SKM-1 treated with dmso at 0.1 percent for 144 hours (cell line): ENCODE data around the gene CHSY3.
"Not testable (repeated sequence)": the region's sequence is repeated elsewhere in the genome, so short reads cannot be mapped to it uniquely, and the experiment has no call there.

Source experiments
- DNase-seq: peaks from one replicate; lab custom pipeline; 2025; ENCODE audit not compliant: unreplicated experiment; lab: John Stamatoyannopoulos, UW

CHSY3 gene

GRCh38 chr5:130155345-130156011 is 251.2 kb downstream of the CHSY3 start:
- no peak for DNase-seq

GRCh38 chr5:130158036-130158435 is 253.8 kb downstream of the CHSY3 start:
- no peak for DNase-seq

GRCh38 chr5:130159968-130160367 is 255.7 kb downstream of the CHSY3 start:
- DNase-seq = no peak

GRCh38 chr5:130164966-130165365 is 260.7 kb downstream of the CHSY3 start:
- DNase-seq = no peak

DNA sequence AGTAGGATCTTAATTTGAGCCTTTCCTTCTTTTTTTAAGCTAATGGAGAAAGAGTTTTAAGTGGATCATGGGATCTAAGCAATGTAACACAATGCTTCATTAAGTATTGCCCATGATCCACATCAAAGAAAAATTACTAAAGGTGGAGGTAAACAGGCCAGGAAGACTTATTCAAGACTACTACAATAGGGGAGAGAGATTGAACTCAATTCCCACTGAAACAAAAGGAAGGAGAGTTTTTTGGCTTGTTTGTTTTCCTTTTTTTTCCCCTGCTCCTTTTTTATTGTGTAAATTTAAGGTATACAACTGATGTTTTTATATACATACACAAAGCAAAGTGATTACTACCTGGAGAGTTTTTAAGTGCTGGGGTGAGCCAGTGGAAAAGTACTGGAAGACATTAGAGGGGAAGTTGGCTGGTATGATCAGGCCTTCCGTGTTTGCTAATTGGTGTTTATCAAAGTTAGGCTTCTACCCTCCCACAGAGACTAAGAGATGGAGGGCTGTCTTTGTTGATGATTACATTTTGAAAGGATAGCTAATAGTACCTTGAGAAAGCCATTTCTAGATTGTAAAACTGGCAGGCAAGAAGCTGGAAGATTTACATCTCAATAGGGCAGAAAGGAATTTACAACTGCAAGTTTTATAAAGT is 262.7 kb downstream of the CHSY3 start:
- DNase-seq = no peak

DNA sequence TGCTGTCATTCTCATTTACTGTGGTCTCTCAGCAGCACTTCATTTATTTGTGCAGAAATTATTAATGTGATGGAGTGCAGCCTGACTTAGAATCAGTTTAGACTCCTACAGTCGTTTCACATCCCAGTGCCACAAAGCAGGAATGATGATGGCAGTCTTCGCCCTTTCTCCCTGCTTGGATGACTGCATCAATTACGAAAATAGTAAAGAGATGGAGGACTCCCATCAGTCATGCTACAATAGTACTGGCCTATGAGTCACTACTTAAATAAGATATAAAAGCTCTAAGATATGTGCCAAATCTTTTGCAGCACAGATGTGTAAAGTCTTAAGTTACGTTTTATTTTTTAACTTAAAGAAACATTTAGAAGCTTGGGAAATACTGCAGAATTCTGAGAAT is 263.9 kb downstream of the CHSY3 start:
- no peak for DNase-seq

DNA sequence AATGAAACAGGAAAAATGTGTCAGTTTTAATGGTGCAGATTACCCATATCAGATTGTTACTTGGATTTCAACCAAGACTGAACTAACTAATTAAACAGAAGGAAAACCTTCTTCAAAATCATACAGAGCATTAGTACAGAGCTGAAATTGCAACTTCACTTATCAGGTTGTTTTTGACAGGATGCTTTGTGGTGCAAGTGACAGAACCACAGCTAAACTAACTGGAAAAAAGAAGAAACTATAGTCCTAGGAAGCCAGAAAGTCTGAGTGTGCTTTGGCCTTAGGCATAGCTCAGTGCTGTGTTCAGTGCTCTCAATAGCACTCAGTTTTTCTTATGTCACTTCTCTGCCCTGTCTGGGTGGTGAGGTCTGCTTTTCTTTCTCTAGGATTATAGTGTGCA is 267.4 kb downstream of the CHSY3 start:
- no peak for DNase-seq

GRCh38 chr5:130183115-130183514 is 278.9 kb downstream of the CHSY3 start:
- no peak for DNase-seq

DNA sequence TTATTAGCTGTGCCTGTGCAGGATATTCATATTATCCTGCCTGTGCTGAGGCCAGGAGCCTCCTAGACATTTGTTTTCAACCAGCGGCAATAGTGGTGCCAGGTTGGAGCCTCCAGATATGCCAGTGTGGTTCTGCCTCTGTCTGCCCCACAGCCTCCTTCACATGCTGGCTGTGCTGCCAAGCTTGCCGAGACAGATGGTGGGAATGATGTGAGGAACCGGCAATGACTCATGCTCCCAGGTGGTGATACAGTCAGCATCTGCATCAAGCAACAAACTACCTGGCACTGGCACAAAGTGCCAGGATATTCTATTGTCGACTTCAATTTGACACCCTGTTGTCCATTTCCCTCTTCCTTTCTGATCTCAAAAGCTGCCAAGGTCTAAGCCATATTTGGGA is 285.7 kb downstream of the CHSY3 start:
- DNase-seq = no peak

DNA sequence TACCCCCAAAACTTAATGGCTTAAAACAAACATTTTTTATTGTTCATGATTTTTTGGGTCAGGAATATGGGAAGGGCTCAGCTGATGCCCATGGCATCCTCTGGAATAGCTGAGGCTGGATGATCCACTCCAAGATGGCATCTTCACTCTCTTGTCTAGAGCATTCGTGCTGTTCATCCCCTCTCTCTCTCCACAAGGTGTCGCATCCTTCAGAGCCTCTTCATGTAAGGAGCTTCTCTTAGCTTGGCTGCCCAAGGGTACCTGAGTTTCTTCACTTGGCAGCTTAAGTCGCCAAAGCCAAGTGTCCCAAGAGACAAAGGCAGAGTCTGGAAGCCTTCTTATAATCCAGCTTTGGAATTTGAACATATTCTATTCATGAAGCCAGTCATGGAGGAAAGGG is 294.7 kb downstream of the CHSY3 start:
- DNase-seq = no peak

DNA sequence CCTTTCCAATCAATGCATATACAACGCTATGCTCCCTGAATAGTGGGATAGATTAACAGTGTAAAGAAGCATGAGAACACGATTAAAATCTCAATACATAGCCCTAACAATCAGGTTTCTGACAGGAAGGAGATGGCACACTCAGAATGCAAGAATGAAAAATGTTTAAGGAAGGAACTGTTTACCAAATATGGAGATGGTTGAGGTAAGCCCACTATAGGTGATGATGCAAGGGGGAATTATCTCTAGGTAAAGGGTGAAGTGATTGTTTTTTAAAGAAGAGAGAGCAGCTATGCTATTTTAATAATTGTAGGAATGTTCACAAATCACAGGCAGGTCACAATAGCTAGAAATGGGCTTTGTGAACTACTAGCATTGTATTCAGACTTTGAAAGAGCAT is 302.4 kb downstream of the CHSY3 start:
- DNase-seq = no peak

DNA sequence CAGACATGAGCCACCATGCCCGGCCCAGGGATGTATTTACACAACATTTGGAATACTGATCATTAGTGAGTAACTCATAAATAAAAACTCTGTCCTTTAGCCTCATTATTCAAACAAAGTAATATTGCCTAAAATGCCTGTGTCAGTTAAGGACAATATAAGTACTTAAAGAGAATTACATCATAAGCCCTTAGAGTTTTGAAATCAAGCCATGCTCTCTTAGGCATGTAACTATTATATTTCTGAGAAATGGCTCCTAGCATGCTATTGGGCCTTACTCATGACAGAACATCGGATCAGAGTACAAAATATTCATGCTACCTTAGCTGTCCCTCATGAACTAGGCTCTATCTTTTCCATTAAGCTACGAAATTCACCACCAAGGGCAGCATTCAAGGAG is 309.3 kb downstream of the CHSY3 start:
- no peak for DNase-seq

- DNase-seq = no peak
Measured at GRCh38 chr5:130216286-130216685, 312.0 kb downstream of the CHSY3 start.

- no peak for DNase-seq
Measured at GRCh38 chr5:130222573-130222972, 318.3 kb downstream of the CHSY3 start.

GRCh38 chr5:130226556-130226955 is 322.3 kb downstream of the CHSY3 start:
- not testable (repeated sequence) for DNase-seq

DNA sequence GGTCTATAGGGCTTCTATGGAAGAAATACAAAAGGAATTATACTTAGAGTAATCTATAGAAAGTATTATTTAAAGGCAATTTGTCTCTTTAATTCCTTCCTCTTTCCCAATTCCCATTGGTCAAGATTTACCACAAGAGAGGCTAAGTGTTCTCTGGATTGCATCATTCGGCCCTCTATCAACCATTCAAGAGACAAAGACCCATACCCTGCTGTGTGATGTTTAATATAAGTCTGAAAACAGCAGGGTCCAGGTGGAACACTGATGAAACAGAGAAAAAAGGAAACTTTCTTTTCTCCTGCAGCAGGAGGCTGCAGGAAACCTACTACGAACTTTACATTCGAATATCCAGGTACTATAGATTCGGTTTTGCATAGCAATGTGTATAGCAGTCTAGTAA is 323.4 kb downstream of the CHSY3 start:
- DNase-seq = no peak

- DNase-seq = no peak
Measured at GRCh38 chr5:130231786-130232185, 327.5 kb downstream of the CHSY3 start.

DNA sequence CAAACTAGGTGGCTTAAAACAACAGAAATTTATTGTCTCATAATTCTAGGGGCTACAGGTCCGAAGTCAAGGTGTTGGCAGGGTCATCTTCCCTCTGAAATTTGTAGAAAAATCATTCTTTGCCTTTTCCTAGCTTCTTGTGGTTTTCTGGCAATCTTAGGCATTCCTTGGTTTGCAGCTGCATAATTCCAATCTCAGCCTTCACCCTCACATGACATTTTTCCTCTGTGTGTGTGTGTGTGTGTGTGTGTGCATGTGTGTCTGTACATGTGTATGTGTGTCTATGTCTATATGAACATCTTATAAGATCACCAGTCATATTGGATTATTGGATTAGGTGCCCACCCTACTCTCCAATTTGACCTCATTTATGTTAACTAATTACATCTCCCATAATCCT is 330.6 kb downstream of the CHSY3 start:
- DNase-seq = no peak
